ENCODE measurements around the gene NOSIP. TPM values are rescaled to one million over a fixed set of nuclear protein-coding genes. Genes with fewer than 3 reads are reported as not detected.
"Not testable (repeated sequence)": the region's sequence is repeated elsewhere in the genome, so short reads cannot be mapped to it uniquely, and the experiment has no call there.

Gene NOSIP
- 69.6 and 97.3 TPM in 2 replicates for total RNA-seq (2014; rRNA removed; shearing (Covaris generic))

GRCh38 chr19:49580264-49581006 is at the start of gene NOSIP:
TSS of gene NOSIP (minus strand) at chr19:49580556. CDS start at chr19:49560691, 19,865 bp downstream.
- in situ Hi-C loops (cut with HindIII; ENCODE audit: low sequenced_read_pairs), result no loop called here
- DNase-seq (ENCODE audit: low spot score), result peak; percentile 97

DNA sequence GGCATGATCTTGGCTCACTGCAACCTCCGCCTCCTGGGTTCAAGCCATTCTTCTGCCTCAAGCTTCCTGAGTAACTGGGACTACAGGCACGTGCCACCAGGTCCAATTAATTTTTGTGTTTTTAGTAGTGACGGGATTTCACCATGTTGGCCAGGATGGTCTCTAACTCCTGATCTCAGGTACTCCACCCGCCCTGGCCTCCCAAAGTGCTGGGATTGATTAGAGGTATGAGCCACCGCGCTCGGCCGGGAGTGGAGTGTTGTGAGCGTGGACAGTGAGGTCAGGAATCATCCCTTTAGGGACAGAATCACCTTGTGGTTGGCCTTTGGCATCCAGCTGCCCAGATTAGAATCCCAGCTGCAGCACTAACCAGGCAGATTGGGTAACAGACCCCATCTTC is 49.3 kb upstream of the NOSIP start:
- no peak for DNase-seq (ENCODE audit: low spot score)

DNA sequence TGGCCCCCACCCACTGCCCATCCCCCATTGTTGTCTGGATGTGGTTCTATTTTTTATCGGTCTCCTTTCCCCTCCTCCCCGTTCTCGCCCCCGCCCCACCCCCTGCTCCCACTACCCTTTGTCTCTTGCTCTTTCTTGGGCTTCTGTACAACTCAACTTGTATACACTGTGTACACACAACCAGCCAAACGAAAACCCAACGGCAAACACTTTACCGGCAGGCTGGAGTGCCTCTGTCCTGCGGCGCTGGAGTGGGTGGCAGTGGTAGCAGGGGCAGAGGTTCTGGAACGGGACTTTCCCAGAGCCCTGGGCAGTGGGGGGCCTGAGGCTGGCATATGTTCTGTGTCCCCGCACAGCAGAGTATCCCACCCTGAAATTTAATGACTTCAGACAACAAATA is 45.9 kb upstream of the NOSIP start:
- in situ Hi-C loops (cut with HindIII; ENCODE audit: low sequenced_read_pairs), result no loop called here

More for the DNA sequence above, 49.3 kb upstream of the NOSIP start:
- in situ Hi-C loops (cut with HindIII; ENCODE audit: low sequenced_read_pairs), result no loop called here

GRCh38 chr19:49624967-49625910 is 44.9 kb upstream of the NOSIP start:
- DNase-seq (ENCODE audit: low spot score), result no peak
- in situ Hi-C loops (cut with HindIII; ENCODE audit: low sequenced_read_pairs), result no loop called here

More for the DNA sequence above, 45.9 kb upstream of the NOSIP start:
- no peak for DNase-seq (ENCODE audit: low spot score)

DNA sequence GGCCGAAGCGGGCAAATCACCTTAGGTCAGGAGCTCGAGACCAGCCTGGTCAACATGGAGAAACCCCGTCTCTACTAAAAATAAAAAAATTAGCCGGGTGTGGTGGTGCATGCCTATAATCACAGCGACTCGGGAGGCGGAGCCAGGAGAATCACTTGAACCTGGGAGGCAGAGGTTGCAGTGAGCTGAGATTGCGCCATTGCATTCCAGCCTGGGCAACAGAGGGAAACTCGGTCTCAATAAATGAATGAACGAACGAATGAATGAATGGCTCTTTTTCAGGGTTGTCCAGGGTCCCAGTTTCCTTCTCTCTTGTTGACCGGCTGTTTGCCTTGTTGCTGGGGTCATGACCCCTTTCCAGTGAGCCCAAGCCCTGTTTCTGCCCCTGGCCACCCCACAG is 37.5 kb upstream of the NOSIP start:
- in situ Hi-C loops (cut with HindIII; ENCODE audit: low sequenced_read_pairs); DNase-seq (ENCODE audit: low spot score): not testable (repeated sequence)

DNA sequence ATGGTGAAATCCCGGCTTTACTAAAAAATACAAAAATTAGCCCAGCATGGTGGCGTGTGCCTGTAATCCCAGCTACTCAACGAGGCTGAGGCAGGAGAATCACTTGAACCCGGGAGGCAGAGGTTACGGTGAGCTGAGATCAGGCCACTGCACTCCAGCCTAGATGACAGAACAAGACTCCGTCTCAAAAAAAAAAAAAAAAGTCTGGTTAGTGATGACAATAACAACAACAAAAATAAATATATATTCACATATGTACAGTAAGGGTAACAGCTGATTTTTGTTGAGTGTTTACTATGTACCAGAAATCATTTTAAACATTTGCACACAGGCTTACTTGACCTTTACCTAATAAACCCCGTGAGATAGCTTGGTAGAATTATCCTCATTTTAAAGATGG is 36.6 kb upstream of the NOSIP start:
- DNase-seq (ENCODE audit: low spot score), result no peak
- in situ Hi-C loops (cut with HindIII; ENCODE audit: low sequenced_read_pairs), result no loop called here

GRCh38 chr19:49616532-49616931 is 36.2 kb upstream of the NOSIP start:
- no peak for DNase-seq (ENCODE audit: low spot score)
- in situ Hi-C loops (cut with HindIII; ENCODE audit: low sequenced_read_pairs), result no loop called here

DNA sequence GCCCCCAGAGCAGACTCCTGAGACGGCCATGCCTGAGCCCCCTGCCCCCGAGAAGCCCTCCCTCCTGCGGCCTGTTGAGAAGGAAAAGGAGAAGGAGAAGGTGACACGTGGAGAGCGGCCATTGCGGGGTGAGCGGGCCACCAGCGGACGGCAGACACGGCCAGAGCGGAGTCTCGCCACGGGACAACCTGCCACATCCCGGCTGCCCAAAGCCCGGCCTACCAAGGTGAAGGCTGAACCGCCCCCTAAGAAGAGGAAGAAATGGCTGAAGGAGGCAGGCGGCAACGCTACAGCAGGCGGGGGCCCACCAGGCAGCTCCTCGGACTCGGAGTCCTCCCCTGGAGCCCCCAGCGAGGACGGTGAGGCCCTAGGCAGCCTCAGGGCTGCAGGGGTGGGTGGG is 35.5 kb upstream of the NOSIP start:
- in situ Hi-C loops (cut with HindIII; ENCODE audit: low sequenced_read_pairs), result no loop called here
- DNase-seq (ENCODE audit: low spot score), result no peak

DNA sequence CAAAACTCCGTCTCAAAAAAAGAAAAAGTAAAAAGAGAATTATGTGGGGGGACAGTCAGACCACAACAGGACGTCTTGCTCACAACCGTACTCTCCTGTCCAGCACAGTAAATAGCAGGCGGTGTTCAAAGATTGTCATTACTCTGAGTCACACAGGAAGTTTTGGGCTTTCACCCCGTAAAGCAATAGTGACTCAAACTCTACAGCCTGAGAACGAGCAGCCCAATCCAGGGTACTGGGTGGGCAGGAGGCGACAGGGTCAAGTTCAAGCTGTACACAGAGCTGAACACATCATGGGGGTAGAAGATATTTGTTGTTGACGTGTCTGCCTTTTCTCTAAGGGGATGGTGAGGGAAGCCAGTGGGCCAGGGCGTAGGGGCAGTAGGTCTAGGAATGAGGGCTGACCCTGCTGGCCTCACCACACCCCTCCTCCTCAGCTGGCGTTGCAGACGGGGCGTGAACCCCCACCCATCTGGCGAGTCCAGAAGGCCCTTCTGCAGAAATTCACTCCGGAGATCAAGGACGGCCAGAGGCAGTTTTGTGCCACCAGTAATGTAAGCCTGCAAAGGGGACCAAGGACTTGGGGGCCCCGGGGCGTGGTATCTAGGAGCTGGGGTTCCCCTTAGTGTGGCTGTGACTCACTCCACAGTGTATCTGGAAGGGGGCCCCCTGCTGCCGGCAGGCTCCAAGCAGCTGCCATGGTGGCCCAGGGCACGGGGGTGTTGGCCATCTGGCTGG is 33.9 kb upstream of the NOSIP start:
- in situ Hi-C loops (cut with HindIII; ENCODE audit: low sequenced_read_pairs), result no loop called here
- DNase-seq (ENCODE audit: low spot score), result no peak

DNA sequence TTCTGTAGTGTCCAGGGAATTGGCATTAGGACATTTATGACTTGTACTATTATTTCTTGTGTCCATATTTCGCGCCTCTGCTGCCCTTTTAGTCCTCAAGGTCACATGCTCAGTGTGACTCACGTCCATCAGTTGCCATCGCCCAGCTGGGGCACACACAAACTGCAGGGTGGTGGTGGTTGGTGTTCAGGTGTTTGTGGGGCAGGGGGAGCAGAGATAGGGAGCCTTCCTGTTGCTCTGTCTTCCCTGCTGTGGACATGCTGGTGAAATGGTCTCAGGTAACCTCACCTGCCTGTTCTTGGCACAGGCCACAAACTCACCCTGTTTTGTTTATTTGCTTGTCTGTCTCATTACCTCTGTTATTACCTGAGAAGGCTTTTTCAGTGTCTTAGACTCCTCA is 33.0 kb upstream of the NOSIP start:
- in situ Hi-C loops (cut with HindIII; ENCODE audit: low sequenced_read_pairs), result no loop called here
- DNase-seq (ENCODE audit: low spot score), result no peak

DNA sequence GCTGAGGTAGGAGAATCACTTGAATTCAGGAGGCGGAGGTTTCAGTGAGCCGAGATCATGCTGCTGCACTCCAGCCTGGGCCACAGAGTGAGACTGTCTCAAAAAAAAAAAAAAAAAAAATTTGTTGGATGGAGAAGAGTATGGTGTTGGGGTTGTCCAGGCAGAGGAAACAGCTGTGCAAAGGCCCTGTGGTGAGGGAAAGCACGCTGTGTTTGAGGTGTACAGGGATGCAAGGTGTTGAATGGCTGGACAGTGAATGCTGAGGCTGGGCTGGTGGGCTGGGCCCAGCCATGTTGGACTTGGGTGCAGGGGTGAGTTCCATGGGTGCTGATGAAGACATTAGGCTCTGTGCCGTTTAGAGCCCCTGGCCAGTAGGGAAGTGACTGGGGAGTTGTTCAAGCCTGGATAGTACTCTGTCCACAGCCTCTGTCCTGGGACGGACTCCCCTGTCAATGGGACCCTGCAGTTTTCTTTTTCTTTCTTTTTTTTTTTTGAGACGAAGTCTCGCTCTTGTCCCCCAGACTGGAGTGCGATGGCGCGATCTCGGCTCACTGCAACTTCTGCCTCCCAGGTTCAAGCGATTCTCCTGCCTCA is 29.2 kb upstream of the NOSIP start:
- DNase-seq (ENCODE audit: low spot score), result no peak
- in situ Hi-C loops (cut with HindIII; ENCODE audit: low sequenced_read_pairs), result no loop called here

DNA sequence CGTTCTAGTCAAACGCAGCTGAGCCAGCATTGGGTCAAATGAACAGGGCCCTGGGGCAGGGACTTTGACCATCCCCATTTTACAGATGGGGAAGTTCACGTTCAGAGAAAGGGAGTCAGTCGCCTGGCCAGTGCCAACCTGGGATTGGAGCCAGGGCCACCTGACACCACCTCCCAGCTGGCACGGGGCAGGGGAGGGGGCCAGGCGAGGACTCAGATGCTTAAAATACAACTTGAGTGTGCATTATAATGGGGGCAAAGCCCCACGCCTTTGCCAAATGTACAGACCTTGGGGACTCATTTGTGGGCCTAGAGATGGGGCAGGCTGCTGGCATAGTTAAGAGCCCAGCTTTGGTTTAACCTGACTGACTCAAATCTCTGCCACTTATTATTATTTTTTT is 25.2 kb upstream of the NOSIP start:
- DNase-seq (ENCODE audit: low spot score), result no peak
- in situ Hi-C loops (cut with HindIII; ENCODE audit: low sequenced_read_pairs), result no loop called here

- in situ Hi-C loops (cut with HindIII; ENCODE audit: low sequenced_read_pairs), result no loop called here
- no peak for DNase-seq (ENCODE audit: low spot score)
Measured at GRCh38 chr19:49602806-49603205, 22.4 kb upstream of the NOSIP start.

GRCh38 chr19:49601482-49602038 is 21.2 kb upstream of the NOSIP start:
- in situ Hi-C loops (cut with HindIII; ENCODE audit: low sequenced_read_pairs), result no loop called here
- DNase-seq (ENCODE audit: low spot score), result no peak

DNA sequence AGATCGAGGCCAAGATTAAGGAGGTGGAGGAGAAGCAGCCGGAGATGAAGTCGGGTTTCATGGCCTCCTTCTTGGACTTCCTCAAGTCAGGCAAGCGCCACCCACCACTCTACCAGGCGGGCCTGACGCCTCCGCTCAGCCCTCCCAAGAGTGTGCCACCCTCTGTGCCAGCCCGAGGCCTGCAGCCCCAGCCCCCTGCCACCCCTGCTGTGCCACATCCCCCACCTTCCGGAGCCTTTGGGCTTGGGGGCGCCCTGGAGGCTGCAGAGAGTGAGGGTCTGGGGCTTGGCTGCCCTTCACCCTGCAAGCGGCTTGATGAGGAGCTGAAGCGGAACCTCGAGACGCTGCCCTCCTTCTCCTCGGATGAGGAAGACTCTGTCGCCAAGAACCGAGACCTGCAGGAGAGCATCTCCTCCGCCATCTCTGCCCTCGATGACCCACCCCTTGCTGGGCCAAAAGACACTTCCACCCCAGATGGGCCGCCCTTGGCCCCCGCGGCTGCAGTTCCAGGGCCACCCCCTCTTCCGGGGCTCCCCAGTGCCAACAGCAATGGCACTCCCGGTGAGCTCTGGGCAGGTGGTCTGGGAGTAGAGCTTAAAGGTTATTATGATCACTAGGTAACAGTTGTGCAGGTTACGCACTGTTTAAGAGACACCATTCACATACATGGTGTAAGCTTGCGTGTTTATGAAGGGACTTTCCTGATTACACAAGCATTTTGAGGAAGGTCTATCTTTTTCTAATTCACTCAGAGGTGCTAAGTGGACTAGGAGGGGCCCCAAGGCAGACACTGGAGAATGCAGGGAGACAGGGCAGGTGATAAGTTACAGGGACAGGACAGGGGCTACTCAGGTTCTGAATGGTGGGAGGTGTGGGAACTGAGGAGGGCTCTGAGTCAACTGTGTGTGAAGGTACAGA is 19.3 kb upstream of the NOSIP start:
- in situ Hi-C loops (cut with HindIII; ENCODE audit: low sequenced_read_pairs), result no loop called here
- no peak for DNase-seq (ENCODE audit: low spot score)

DNA sequence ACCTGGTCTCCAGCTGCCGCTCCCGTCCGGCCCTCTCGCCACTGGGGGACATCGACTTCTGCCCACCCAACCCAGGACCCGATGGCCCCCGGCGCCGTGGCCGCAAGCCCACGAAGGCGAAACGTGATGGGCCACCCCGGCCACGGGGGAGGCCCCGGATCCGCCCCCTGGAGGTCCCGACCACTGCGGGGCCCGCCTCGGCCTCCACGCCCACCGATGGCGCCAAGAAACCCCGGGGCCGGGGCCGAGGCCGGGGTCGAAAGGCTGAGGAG is 17.3 kb upstream of the NOSIP start:
- in situ Hi-C loops (cut with HindIII; ENCODE audit: low sequenced_read_pairs), result no loop called here

DNA sequence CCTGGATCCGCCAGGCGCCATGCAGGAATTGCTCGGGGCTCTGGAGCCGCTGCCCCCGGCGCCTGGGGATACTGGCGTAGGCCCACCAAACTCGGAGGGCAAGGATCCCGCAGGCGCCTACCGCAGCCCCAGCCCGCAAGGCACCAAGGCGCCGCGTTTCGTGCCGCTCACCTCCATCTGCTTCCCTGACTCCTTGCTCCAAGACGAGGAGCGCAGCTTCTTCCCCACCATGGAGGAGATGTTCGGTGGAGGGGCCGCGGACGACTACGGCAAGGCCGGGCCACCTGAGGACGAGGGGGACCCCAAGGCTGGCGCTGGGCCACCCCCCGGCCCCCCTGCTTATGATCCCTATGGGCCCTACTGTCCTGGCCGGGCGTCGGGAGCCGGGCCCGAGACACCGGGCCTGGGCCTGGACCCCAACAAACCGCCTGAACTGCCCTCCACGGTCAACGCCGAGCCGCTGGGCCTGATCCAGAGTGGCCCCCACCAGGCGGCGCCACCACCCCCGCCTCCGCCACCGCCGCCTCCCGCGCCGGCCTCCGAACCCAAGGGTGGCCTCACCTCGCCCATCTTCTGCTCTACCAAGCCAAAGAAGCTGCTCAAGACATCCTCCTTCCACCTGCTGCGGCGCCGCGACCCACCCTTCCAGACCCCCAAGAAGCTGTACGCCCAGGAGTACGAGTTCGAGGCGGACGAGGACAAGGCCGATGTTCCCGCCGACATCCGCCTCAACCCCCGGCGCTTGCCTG is 16.8 kb upstream of the NOSIP start:
- DNase-seq (ENCODE audit: low spot score), result no peak
- in situ Hi-C loops (cut with HindIII; ENCODE audit: low sequenced_read_pairs), result no loop called here

More for the DNA sequence above, 17.3 kb upstream of the NOSIP start:
- DNase-seq (ENCODE audit: low spot score), result no peak

- in situ Hi-C loops (cut with HindIII; ENCODE audit: low sequenced_read_pairs), result no loop called here
- no peak for DNase-seq (ENCODE audit: low spot score)
Measured at GRCh38 chr19:49596407-49596806, 16.1 kb upstream of the NOSIP start.
